GM23338 (cell line): ENCODE measurements around the gene AGXT. TPM values are rescaled to one million over a fixed set of nuclear protein-coding genes. Genes with fewer than 3 reads are reported as not detected.

Experiments used
- ATAC-seq: fragments of 200-7000 bp; cut with Tn5 transposase; 3 replicates; pipeline ENCODE4 v1.9.1; 2020
- DNase-seq: peaks from one replicate; pipeline ENCODE4 v3.0.0-alpha.2; 2015; ENCODE audit warnings: low spot score
- H2AFZ ChIP-seq: fragments of 200-600 bp; sonication (generic); 2 replicates; pipeline ENCODE4 v1.8.0; 2016; ENCODE audit warnings: antibody characterized with exemption, mild to moderate bottlenecking, moderate library complexity
- H3F3A ChIP-seq: fragments of 200-600 bp; sonication (generic); replicated peaks from 2 replicates; pipeline ENCODE4 v1.8.0; 2017; ENCODE audit warnings: antibody characterized with exemption, mixed run types, low read depth
- H3K27ac ChIP-seq: fragments of 200-600 bp; sonication (generic); 2 replicates; pipeline ENCODE4 v1.6.1; 2016; ENCODE audit warnings: low read depth
- H3K27me3 ChIP-seq: fragments of 200-600 bp; sonication (generic); 2 replicates; pipeline ENCODE4 v1.8.0; 2016; ENCODE audit warnings: mild to moderate bottlenecking, mixed run types, moderate library complexity; ENCODE audit not compliant: insufficient read depth
- H3K36me3 ChIP-seq: fragments of 200-600 bp; sonication (generic); 2 replicates; pipeline ENCODE4 v1.8.0; 2016; ENCODE audit warnings: mild to moderate bottlenecking; ENCODE audit not compliant: insufficient read depth
- H3K4me1 ChIP-seq: fragments of 200-600 bp; sonication (generic); 2 replicates; pipeline ENCODE4 v1.8.0; 2016; ENCODE audit warnings: mild to moderate bottlenecking, moderate library complexity; ENCODE audit not compliant: insufficient read depth
- H3K4me2 ChIP-seq: fragments of 200-600 bp; sonication (generic); 2 replicates; pipeline ENCODE4 v1.7.1; 2017; ENCODE audit warnings: mixed run types
- H3K4me3 ChIP-seq: fragments of 200-600 bp; sonication (generic); 2 replicates; pipeline ENCODE4 v1.6.1; 2016; ENCODE audit warnings: mixed run types
- H3K79me2 ChIP-seq: fragments of 200-600 bp; sonication (generic); replicated peaks from 2 replicates; pipeline ENCODE4 v1.8.0; 2017; ENCODE audit warnings: mild to moderate bottlenecking; ENCODE audit not compliant: insufficient read depth
- H3K9me2 ChIP-seq: fragments of 200-600 bp; sonication (generic); 2 replicates; pipeline ENCODE4 v1.8.0; 2017; ENCODE audit not compliant: insufficient read depth
- H4K20me1 ChIP-seq: fragments of 200-600 bp; sonication (generic); replicated peaks from 2 replicates; pipeline ENCODE4 v1.8.0; 2017; ENCODE audit warnings: mild to moderate bottlenecking; ENCODE audit not compliant: insufficient read depth
- H3K27ac Mint-ChIP-seq: 2 replicates; pipeline ENCODE4 v1.8.0; 2020; ENCODE audit warnings: inconsistent platforms, mild to moderate bottlenecking, moderate library complexity, mixed read lengths
- H3K27me3 Mint-ChIP-seq: 3 replicates; pipeline ENCODE4 v1.8.0; 2022; ENCODE audit warnings: low read depth, mild to moderate bottlenecking, moderate library complexity, mixed read lengths, inconsistent platforms; ENCODE audit not compliant: insufficient read depth, poor library complexity
- H3K36me3 Mint-ChIP-seq: 3 replicates; pipeline ENCODE4 v1.8.0; 2021; ENCODE audit warnings: low read depth, mild to moderate bottlenecking, inconsistent platforms, moderate library complexity, mixed read lengths
- H3K4me1 Mint-ChIP-seq: 3 replicates; pipeline ENCODE4 v1.8.0; 2020; ENCODE audit warnings: mild to moderate bottlenecking, inconsistent platforms, mixed read lengths
- H3K4me3 Mint-ChIP-seq: 3 replicates; pipeline ENCODE4 v1.8.0; 2021; ENCODE audit warnings: moderate library complexity, mild to moderate bottlenecking, inconsistent platforms, mixed read lengths
- H3K9me3 Mint-ChIP-seq: 3 replicates; pipeline ENCODE4 v1.8.0; 2020; ENCODE audit warnings: moderate library complexity, mild to moderate bottlenecking, inconsistent platforms, mixed read lengths
- EZH2 ChIP-seq: fragments of 200-600 bp; sonication (generic); IDR thresholded peaks from one replicate; pipeline ENCODE4 v1.8.0; 2017; ENCODE audit warnings: antibody characterized with exemption, mild to moderate bottlenecking, low read depth; ENCODE audit not compliant: unreplicated experiment
- EZH2phosphoT487 ChIP-seq: fragments of 200-600 bp; sonication (generic); IDR thresholded peaks from one replicate; pipeline ENCODE4 v1.8.1; 2018; ENCODE audit warnings: antibody characterized with exemption; ENCODE audit not compliant: unreplicated experiment
- NANOG ChIP-seq: IDR thresholded peaks from 2 replicates; pipeline ENCODE4 v1.6.1; 2016; ENCODE audit warnings: antibody characterized with exemption, borderline replicate concordance
- POLR2AphosphoS5 ChIP-seq: IDR thresholded peaks from 2 replicates; pipeline ENCODE4 v1.6.1; 2016; ENCODE audit warnings: antibody characterized with exemption, low read depth
- STAT1 ChIP-seq: IDR thresholded peaks from one replicate; pipeline ENCODE4 v1.6.1; 2016; ENCODE audit warnings: antibody characterized with exemption; ENCODE audit not compliant: unreplicated experiment
- ZNF331 ChIP-seq: fragments of 250-450 bp; sonication (Bioruptor Pico); IDR thresholded peaks from 2 replicates; pipeline ENCODE4 v1.5.0; 2020; ENCODE audit warnings: low read depth, mild to moderate bottlenecking, moderate library complexity
- ZNF462 ChIP-seq: fragments of 250-450 bp; sonication (Bioruptor Pico); IDR thresholded peaks from 2 replicates; pipeline ENCODE4 v1.5.0; 2020; ENCODE audit warnings: mild to moderate bottlenecking, moderate library complexity
- polyA plus RNA-seq: library from polyadenylated mRNA; unstranded; fragments of >200 nt; fragmentation: Nextera tagmentation; extraction: Ambion mirVana; gene quantifications from 2 replicates; pipeline ENCODE4 v1.2.1, GENCODE V29; 2016
- total RNA-seq: library from RNA; depleted of rRNA; stranded (reverse); fragments of >200 nt; shearing (Covaris generic); gene quantifications from 2 replicates; pipeline ENCODE4 v1.2.3, GENCODE V29; 2014

The AGXT gene
- total and polyA plus RNA-seq, 2 experiments from 2014 or later = not detected

- no peak overlapping the region for H2AFZ ChIP-seq
- no peak overlapping the region for H3K4me3 ChIP-seq
- Mint-ChIP-seq H3K27ac (no peak overlapping the region), H3K4me3 (no peak overlapping the region), H3K9me3 (no peaks in the 10 kb centered on the region; the same call in 2 of the 3 replicates), H3K36me3 (no peaks in the 10 kb centered on the region), H3K27me3 (peaks cover 9% of the 10 kb centered on the region), H3K4me1 (0 out of 3 replicates have a peak, but pooled peaks cover 2% of the 10 kb centered on the region)
- H3K79me2 ChIP-seq = no peaks in the 10 kb centered on the region
- no peak for TF ChIP-seq EZH2phosphoT487
- no peak for TF ChIP-seq EZH2
- TF ChIP-seq NANOG = no peak
- no peak for TF ChIP-seq ZNF462 (CRISPR knock-in tag)
- TF ChIP-seq ZNF331 = no peak
- no peak for TF ChIP-seq STAT1
- no peak for TF ChIP-seq POLR2AphosphoS5
- H3K36me3 ChIP-seq = no peaks in the 10 kb centered on the region
- no peak for DNase-seq
- no peaks in the 10 kb centered on the region for H3K27me3 ChIP-seq
- peak; percentile 45 for ATAC-seq
- no peak overlapping the region for H3K4me2 ChIP-seq
- H3K4me1 ChIP-seq = no peaks in the 10 kb centered on the region
- H3F3A ChIP-seq = no peaks in the 10 kb centered on the region
- H4K20me1 ChIP-seq = no peaks in the 10 kb centered on the region
- H3K9me2 ChIP-seq = no peaks in the 10 kb centered on the region
- no peak overlapping the region for H3K27ac ChIP-seq
Measured at GRCh38 chr2:240925568-240926515, 57.2 kb downstream of the AGXT start.
